ENCODE data around the gene CLCN2.

CLCN2 gene

DNA sequence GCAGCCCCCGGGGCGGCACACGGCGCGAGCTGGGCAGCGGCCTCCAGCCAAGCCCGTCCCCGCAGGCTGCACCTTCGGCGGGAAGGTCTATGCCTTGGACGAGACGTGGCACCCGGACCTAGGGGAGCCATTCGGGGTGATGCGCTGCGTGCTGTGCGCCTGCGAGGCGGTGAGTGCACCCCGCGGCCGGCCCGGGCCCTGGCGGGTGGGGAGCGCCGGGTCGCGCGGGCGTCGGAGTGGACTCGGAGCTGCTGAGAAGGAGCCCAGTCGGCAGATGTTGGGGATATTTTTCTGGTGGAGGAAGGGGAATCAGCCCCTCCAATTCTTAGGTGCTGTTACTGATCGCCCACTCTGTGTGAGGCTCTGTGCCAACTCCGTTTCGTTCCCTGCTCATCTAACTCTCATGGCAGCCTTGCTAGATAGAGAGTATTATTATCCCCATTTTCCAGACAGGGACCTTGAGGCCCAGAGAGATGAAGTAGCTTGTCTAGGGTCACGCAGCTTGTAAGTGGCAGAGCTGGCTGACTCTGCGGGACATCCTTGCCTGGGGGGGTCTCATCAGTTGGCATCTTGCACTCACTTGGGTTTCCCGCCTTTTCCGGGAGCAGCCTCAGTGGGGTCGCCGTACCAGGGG, 19.3 kb upstream of the CLCN2 start:
- DNase-seq (ENCODE audit: low read depth), result no peak

DNA sequence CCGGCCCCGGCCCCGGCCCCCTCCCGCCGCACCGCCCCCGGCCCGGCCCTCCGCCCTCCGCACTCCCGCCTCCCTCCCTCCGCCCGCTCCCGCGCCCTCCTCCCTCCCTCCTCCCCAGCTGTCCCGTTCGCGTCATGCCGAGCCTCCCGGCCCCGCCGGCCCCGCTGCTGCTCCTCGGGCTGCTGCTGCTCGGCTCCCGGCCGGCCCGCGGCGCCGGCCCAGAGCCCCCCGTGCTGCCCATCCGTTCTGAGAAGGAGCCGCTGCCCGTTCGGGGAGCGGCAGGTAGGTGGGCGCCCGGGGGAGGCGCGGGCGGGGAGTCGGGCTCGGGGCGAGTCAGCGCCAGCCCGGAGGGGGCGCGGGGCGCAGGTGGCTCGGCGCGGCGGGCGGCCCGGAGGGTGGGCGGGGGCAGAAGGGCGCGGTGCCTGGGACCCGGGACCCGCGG, 18.8 kb upstream of the CLCN2 start:
- no peak for DNase-seq (ENCODE audit: low read depth)

DNA sequence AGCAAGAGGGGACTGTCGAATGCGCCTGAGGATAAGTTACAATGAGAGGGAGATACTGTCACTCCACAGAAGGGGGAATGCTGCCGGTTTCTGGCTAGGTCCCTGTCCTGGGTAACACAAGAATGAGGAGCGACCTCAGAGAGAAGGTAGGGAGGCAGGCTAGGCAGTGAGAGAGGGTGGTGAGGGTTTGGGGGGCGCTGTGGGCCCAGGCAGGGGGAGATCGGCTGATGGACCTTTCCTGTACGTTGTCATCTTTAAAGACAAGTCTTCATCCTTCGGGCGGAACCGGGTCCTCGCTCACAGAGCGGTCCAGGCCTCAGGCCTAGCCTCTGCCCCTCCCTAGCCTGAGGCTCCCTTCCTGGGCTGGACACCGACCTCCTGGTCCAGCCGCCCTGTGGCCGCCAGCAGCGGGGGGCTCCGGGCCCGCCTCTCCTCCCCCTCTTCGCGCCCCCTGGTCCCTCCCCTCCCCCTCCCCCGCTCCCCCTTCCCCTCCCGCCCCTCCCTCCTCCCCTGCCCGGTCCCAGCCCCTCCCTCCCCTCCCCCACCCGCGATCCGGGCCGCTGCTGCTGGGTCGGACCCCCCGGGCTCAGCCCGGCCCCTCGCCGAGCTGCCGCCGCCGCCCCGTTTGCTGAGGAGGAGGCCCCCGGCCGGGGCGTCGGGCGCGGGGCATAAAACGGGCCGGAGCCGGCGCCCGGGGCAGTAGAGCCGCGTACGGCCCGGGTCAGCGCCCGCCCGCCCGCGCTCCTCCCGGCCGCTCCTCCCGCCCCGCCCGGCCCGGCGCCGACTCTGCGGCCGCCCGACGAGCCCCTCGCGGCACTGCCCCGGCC, 18.2 kb upstream of the CLCN2 start, which contains the start of gene CHRD:
Gene CHRD (plus strand): TSS at position 697 of the 827 bp plus-strand sequence. CDS start 265 bp downstream, outside the sequence.
- DNase-seq (ENCODE audit: low read depth), result no peak

DNA sequence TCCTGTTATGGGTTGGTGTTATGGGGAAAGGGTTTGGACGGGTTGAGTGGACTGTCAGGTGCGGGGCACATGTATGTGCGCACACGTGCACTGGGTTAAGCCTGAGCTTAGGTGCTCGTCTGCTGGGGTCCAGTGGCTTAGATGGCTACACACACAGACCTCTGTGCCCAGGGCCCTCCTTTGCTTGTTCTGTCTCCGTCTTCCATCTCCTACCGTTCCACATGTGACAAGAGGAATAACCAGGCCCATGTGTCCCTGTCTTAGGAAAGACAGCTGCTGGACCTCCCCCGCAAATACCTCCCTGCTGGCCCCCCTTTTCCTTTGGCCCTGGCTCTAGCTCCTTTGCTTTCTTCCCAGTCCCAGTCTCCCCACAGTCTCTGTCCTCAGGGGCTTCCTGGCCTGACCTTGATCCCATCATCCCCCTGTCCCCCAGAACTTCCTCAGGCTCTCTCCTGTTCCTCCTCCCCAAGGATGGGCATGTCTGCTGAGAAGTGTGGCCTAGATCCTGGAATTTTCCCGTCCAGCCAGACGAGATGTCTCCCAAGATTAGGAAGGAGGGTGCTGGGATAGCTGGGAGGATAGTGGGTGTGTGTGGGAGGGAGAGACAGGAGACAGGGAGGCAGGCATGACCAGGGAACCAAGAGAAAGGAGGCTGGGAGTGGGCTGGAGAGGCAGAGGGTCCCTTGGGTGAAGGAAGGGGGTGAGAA, 17.4 kb upstream of the CLCN2 start:
- DNase-seq (ENCODE audit: low read depth), result no peak

DNA sequence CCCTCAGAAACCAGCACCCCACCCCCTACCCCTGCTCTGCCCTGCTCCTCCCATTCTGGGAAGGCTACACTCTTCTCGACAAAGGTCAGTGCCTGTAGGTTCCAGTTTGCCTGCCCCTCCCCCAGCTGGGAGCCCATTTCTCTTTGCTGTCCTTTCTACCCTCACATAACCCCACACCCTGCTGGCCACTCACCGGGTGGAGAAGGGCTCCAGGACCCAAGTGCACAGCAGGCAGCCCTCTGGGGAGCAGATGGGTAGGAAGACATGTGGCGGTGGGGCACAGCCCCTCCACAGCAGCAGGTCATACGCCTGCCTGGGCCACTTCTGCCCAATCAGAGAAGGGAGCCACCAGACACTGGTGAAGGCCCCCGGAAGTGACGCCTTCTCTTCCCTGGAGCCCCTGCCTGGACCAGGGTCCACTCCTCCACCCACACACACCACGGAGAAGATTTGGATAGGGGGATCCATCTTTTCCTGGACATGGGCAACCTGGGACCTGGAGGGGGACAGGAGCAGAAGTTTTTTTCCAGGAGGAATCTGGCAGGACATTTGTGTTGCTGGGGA, 16.6 kb upstream of the CLCN2 start, which contains the start of gene THPO:
Gene THPO (minus strand): TSS at position 326 of the 564 bp plus-strand sequence. CDS start 1,948 bp downstream, outside the sequence.
- DNase-seq (ENCODE audit: low read depth), result no peak

DNA sequence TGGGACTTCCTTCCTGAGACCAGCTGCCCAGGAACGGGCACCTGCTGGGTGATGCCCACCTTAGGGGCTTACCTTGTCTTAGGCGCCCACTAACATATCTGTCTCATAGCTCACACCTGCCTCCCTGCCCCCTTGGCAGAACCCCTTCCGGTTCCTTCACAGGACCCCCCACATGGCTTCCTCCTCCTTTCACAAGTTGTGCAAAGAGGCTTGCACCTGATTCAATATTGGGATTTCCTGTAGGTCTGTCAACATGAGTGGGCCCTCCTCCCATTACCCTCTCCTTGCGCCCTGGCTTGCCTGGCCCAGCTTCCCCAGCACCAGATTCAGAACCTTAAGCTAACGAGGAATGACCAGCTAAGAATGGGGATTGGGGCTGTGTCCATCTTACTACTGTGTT, 16.0 kb upstream of the CLCN2 start:
- no peak for DNase-seq (ENCODE audit: low read depth)

DNA sequence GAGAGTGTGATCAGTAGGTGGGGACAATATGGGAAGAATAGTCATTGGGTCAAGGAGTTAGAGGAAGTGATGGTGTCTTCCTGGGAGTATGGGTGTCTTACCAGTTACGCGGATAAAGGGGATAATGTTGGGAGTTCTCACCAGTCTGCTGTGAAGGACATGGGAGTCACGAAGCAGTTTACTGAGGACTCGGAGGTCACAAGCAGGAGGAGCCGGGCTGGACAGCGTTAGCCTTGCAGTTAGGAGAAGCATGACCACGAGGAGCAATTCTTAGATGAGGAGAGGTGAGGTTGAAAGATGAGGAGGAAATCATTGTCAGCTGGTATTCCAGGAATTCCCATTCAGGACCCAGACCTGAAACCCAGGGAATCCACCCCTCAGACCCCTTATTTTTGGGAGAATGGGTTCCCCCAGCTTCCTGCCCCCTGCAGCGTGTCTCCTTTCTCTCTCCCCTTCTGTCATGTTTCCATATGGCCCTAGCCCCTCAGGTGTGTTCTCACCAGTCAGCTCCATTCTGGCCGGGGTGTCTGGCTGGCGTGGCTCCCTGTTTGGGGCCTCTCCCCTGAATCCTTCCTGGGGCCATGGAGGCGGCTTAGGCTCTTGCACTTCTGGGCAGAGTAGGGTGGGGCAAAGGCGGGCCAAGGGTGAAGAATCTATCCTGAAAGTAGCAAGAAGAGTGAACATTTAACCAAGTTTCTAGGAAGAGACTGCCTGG, 14.5 kb upstream of the CLCN2 start:
- DNase-seq (ENCODE audit: low read depth), result no peak

DNA sequence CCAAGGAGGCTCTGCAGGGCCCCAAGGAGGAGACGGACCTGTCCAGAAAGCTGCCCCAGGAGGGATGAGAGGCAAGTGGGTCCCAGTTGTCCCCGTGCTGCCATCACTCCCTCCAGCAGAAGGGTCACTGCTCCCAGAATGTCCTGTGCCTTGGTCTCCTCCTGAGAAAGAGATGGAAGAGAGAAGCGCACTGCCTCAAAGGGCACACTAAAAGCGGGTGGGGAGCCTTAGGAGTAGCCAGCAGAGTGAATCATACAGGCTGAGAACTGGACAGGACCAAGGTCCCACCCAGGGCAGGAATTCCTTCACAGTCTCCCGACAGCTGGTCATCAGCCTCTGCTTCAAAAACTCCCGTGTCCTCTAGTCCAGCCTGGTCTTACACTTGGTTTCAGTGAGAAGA, 12.0 kb upstream of the CLCN2 start:
- no peak for DNase-seq (ENCODE audit: low read depth)

DNA sequence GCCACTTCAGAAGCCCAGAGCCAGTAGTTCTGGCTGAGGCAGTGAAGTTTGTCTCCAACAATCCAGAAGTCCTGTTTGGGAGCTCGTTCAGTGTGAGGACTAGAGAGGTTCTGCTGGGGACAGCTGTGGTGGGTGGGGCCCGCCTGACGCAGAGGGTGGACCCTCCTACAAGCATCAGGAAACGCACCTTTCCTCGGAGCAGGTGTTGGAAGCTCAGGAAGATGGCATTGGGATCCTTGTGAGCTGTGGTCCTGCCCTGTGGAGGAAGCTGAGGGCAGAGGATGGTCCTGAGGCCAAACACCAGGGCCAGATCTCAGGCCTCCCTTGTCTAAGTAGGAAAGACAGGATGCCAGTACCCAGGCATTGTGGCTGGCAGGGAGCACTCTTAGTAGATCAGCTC, 11.5 kb upstream of the CLCN2 start:
- no peak for DNase-seq (ENCODE audit: low read depth)

DNA sequence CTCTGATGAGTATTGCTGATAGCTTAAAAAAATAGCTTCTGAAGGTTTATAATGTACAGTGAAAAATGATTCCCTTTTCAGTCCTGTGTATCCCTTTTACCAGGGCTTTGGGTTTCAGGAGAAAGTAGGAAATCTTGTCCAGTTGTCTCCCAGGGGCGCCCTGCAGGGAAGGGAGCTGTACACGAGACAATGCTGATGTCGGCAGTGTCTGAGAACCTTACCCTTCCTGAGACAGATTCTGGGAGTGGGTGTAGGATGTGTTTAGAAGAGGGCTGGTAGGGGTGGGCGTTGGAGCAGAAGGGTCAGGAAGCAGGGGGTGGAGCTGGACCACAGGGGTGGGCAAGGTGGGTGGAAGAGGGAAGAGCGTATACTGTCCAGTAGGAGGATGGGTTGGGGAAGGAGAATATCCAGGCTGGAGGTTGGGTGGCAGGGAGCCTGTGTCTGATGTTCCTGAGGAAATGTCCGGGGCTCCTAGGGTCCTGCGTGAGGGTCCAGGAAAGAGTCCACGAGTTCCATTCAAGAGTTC, 11.0 kb upstream of the CLCN2 start:
- no peak for DNase-seq (ENCODE audit: low read depth)

DNA sequence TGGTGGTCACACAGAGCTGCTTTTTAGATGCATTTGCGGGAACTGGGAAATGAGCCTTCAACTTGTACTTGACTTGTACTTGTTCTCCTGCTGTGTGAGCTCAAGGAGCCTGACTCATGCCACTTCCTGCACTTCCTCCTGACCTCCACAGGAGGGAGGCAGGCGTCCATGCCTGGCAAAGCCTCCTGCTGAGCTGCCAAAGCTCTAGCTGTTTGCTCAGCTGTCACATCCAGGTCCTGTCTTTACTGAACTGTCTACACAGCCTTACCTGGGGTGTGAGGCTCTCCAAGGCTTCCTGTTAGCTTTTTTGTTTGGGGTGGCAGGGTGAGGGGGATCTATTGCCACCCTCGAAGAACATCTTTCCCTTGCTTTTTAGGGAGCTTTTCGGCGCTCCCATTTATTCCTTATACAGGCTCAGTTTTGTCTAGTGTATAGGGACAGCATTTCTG, 10.2 kb upstream of the CLCN2 start:
- DNase-seq (ENCODE audit: low read depth), result peak; percentile 30

DNA sequence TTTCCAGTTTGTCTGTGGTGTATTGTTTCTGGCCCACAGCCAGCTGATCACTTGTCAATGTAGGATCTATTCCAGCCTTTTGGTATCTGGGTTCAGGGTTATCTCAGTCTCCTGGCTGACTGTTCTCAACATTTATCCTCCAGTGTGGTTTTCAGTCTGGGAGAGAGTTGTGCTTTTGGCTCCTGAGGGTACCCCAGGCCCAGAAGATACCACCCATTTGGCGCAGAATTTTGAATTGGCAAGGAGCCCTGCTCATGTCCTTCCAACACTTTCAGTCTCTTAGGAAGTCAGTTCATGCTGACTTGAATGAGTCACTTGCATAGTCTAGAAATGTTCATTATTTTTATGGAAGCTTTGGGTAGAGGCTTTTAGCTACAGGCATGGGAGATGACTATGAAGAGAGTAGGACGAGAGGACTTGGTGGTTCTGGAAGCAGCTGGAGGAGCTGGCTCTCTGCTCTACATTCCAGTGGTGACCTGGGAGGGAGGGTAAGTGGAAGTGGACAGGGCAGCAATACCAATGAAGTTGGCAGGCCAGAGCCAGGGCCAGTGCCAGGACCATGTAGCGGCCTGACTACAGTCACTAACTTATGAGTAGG, 7.3 kb upstream of the CLCN2 start:
- no peak for DNase-seq (ENCODE audit: low read depth)

DNA sequence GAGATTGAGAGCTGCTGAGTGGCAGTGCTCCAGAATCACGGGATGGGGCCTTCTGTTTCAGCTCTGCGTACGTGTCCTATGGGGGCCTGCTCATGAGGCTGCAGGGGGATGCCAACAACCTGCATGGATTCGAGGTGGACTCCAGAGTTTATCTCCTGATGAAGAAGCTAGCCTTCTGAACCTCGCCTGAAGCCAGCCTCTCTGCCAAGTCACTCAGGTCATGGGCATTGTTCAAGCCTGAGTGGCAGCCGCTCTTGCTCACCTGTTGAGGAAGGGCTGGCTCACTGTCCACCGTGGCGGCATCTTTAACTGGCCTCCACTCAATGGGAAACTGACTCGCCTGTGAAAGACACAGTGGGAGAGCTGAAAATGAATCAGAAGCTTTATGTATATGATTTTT, 6.7 kb upstream of the CLCN2 start:
- DNase-seq (ENCODE audit: low read depth), result no peak

DNA sequence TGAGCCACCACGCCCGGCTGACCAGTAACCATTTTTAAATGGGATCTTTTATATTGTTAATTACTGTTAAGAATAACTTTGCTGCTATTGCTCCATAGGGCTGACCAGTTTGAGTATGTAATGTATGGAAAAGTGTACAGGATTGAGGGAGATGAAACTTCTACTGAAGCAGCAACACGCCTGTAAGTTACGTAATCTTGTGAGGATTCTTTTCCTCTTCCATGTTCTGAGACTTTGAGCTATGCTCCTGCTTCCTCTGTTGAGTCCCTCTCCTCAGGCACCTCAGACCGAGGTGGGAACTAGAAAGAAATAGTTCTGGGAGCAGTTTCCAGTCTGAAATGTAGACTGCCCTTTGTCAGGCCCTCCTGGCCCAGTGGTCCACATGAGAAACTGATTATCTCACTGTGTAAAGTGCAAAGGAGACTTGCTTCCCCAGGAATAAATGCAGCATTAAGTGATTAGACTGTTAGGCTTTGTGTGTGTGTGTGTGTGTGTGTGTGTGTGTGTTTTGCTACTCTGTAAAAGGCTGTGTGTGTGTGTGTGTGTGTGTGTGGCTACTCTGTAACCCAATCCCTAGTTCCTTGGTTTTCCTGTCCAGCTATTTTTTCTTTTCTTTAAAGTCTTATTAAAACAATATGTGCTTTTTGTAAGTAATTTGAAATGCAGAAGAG, 5.3 kb upstream of the CLCN2 start:
- DNase-seq (ENCODE audit: low read depth), result no peak

DNA sequence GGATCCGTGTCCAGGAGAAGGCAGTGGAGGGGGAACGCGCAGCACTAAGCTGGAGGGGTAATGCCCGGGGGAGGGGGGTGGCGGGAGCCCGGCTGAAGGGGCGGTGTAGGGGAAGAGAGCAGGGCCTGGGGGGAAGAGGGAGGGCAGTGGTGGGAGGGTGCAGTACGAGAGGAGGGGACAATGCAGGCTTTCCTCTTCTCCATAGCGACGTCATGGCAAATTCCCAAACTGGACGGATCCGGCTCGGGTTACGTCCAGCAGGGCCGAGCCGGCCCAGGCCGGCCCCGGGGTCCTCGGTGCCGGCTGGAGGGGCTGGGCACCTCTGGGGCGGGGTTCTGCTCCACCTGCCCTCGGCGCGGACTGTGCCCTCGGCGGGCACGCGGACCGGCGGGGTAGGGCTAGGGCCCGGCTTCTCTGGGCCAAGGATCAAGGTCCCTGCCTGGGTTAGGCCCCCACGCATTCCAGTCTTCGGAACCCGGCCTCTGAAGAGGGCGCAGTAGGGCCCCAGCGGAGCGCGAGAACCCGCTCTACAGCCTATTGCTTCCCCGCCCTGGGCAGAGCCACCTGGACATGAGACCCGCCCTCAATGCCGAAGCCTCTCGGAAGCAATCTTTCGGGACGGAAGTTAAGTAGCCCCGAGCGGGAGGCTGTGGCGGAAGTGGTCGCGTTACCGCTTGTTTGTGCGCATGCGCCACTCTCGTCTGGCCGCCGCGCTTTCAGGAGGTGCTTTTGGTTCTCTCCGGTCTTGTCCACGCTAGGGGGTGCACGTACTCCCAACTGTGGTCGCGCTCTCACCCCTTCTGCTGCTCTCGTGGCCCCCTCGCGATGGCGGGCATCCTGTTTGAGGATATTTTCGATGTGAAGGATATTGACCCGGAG, 1.5 kb upstream of the CLCN2 start:
- peak; percentile 87 for DNase-seq (ENCODE audit: low read depth)

DNA sequence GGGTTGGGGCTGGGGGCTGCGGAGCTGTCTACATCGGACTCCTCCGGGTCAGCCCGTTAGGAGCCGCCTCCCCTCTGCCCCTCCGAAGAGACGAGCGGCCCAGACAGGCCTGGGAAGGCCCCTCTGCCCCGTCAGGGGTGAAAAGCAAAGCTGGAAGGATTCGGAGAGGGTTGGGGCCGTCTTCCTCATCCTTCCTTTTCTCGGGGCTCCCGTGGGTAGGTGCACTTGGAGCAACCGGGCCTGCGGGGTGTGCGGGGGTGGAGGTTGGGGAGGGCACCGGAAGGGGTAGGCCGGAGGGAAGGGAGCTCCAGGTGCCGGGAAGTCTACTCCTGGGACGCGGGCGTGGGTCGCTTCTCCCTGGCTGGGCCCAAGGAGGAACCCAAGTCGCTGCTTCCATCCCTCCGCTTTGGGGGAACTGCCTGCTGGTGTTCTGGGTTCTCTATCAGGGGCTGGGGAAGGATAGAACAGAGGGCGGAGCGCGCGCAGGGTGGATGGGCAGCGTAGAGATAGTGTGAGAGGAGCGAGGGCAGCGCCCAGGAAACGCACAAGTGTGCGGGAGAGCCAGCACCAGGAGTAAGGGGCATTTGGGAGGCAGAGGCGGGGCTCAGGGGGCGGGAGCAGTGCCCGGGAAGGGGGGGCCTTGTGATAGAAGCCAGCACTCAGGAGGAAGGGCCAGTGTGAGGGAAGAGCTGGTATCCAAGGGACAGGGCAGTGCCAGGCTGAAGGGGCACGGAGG, 695 bp upstream of the CLCN2 start:
- peak; percentile 28 for DNase-seq (ENCODE audit: low read depth)

DNA sequence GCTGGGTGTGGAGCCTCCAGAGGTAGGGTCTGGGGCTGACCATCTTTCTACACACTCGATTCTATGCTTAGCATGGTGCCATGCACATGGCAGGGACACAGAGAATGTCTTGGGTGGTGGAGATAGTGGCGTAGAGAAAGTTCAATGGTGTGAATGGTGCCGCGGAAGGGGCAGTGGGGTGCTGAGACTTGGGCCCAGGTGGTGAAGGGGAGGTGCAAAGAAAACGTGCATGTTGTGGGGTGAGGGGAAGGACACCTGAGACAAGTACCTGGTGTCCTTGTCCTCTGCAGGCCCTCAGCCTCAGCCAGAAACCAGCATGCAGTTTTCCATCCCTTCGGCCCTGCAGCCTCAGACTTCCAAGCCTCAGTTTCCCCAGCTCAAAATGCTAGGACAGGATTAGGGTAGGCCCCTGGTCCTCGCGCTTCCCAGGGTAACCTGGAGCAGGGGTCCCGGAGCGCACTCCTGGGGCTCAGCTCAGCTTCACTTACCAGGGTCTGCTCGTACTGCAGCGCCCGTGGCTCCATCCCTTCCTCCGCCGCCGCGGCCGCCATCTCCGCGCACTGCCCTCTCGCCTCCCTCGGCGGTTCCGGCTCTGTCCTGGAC, 375 bp downstream of the CLCN2 start:
- DNase-seq (ENCODE audit: low read depth), result no peak

All from T-helper 22 cell (primary cell).